ENCODE results near the gene KCNG3.
"Not testable (repeated sequence)": the region's sequence is repeated elsewhere in the genome, so short reads cannot be mapped to it uniquely, and the experiment has no call there.

Gene KCNG3

DNA sequence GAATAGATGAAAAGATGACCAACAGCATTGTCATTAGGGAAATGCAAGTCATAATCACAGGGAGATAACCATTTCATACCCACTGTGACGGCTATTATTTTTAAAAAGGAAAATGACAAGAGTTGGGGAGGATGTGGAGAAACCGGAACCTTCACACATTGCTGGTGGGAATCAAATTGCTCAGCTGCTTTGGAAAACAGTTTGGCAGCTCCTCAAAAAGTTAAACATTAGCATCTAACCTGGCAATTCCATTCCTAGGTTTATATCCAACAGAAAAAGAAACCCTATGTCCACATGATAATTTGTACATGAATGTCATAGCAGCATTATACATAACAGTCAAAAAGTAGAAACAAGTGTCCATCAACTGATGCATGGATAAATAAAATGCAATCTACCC lies 58.2 kb downstream of the KCNG3 start:
- TF ChIP-seq GATA1 (IDR thresholded peaks at IDR 0.05; ENCODE audit: low read depth, low read length): no peak
- no peak for TF ChIP-seq POLR2A (IDR thresholded peaks at IDR 0.05; ENCODE audit: low read length)
- no peak for DNase-seq

DNA sequence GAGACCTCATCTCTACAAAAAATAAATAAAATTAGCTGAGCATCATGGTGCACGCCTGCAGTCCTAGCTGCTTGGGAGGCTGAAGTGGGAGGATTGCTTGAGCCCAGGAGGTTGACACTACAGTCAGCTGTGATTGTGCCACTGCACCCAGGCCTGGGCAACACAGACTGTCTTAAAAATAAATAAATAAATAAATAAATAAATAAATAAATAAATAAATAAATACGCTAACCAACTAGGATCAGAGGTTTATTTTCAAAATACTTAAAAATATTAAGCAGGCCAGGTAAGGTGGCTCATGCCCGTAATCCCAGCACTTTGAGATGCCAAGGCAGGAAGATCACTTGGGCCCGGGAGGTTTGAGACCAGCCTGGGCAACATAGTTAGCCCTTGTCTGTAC lies 63.6 kb downstream of the KCNG3 start:
- TF ChIP-seq GATA1 (IDR thresholded peaks at IDR 0.05; ENCODE audit: low read depth, low read length) (no peak), POLR2A (IDR thresholded peaks at IDR 0.05; ENCODE audit: low read length) (no peak)
- no peak for DNase-seq

DNA sequence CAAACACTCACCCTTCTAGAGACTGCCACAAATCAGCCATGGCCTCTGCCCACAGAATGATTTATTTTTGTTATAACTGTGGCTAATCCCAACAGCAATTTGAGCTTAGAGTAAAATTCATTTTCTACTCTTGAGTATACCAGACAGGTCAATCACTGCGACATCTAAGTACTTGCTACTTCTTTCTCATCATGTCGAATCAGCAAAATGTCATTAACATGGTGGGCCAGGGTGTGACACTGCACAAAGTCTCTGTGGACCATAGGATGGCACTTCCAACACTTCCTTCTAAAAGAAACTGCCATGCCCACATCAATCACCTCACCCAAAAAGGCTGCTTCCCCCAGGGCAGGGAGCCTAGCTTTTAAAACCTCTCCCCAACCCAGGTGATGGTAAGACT lies 64.4 kb downstream of the KCNG3 start:
- no peak for DNase-seq
- TF ChIP-seq GATA1 (IDR thresholded peaks at IDR 0.05; ENCODE audit: low read depth, low read length) (no peak), POLR2A (IDR thresholded peaks at IDR 0.05; ENCODE audit: low read length) (no peak)

DNA sequence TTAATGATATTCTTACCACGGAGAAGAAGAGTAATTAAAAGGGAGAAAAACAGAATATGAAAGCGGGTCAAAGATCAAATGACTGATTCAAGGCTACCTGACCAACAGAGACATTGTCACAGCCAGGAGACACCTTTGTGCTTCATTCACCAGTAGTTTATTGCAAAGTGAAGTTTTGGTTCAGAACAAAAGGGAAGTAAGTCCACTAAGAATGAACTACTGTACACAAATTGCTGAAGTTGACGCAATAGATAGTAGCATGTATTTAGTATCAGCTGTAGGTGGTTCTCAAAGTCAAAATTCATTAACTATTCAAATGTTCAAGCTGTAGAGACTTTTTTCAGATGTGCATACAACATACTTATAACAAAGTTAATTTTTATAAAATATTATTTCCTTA lies 68.1 kb downstream of the KCNG3 start:
- no peak for DNase-seq

DNA sequence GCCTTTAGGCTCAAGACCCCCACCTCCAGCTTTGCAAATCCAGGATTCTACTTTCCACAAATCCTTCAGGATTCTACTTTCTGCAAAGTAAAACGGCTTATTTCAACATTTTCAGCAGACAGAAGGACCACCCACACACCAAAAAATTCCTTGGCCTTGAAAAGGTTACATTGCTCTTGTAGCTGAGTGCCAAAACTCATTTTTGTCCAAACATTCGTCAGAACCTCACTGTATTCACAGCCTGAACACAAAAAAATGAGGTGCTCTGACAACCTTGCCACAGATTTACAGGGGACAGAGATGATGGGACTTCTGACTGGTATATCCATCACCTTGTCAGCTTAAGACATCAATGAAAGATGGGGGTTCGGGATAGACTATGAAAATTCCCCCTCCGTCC lies 69.7 kb downstream of the KCNG3 start:
- TF ChIP-seq GATA1 (IDR thresholded peaks at IDR 0.05; ENCODE audit: low read depth, low read length): no peak
- no peak for TF ChIP-seq POLR2A (IDR thresholded peaks at IDR 0.05; ENCODE audit: low read length)

More for the DNA sequence above, 68.1 kb downstream of the KCNG3 start:
- TF ChIP-seq POLR2A (IDR thresholded peaks at IDR 0.05; ENCODE audit: low read length) (no peak), GATA1 (IDR thresholded peaks at IDR 0.05; ENCODE audit: low read depth, low read length) (no peak)

DNA sequence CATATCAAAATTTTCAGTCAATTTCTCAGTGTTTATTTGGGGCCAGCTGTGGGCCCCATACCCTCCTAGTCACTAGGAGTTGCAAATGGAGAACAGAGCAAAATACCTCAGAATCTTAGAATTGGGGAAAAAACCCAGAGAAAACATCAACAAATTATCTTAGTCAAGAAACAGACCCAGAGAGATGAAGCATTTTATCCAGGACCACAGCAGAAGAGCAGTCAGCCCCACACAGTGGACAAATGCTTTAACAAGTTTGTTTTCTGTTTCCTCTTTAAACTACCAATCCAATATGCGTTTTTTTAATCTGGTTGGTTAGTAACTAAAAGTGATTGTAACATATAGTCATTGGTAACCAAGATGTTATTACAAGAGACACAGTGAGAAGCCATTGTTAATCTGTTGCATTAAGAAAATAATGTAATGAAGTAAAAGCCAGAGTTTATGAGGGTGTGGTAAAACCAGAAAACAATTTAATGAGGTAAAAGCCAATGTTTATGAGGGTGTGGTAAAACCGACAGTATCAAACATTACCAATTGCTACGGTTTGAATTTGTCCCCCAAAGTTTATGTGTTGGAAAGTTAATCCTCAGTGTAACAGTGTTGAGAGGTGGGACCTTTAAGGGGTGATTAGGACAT lies 72.1 kb downstream of the KCNG3 start:
- DNase-seq: no peak
- TF ChIP-seq GATA1 (IDR thresholded peaks at IDR 0.05; ENCODE audit: low read depth, low read length) (no peak), POLR2A (IDR thresholded peaks at IDR 0.05; ENCODE audit: low read length) (no peak)

More for the DNA sequence above, 69.7 kb downstream of the KCNG3 start:
- no peak for DNase-seq

DNA sequence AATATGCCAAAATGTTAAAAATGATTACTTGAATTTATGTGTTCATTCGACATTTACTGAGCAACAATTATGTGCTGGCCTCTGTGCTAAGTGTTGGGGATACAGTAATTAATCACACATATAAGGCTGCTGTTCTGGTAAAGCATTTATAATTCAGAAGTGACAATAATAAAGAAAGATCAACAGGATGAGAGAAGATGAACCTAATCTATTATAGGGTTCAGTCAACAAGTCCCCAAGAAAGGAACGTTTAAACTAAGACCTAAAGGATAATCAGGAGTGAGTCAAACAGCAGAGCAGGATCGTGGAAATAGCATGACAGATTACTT lies 72.7 kb downstream of the KCNG3 start:
- no peak for DNase-seq
- TF ChIP-seq POLR2A (IDR thresholded peaks at IDR 0.05; ENCODE audit: low read length) (no peak), GATA1 (IDR thresholded peaks at IDR 0.05; ENCODE audit: low read depth, low read length) (no peak)

DNA sequence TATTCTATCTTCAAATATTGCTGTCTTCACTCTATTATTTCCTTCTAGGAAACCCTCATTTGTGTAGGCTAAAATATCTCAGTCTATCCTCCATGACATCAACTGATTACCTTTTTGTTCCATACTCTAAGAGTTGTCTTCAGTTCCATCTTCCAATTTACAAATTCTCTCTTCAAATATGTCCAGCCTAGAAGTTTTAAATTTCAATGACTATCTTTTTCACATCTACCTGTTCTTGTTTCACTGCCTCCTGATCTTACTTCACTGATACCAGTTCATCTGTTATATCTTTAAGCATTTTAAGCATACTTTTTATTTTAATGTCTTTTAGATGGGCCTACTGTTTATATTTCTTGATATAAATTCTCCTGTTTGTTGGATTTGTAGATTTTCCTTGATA lies 79.1 kb downstream of the KCNG3 start:
- DNase-seq: no peak
- TF ChIP-seq GATA1 (IDR thresholded peaks at IDR 0.05; ENCODE audit: low read depth, low read length) (no peak), POLR2A (IDR thresholded peaks at IDR 0.05; ENCODE audit: low read length) (no peak)

DNA sequence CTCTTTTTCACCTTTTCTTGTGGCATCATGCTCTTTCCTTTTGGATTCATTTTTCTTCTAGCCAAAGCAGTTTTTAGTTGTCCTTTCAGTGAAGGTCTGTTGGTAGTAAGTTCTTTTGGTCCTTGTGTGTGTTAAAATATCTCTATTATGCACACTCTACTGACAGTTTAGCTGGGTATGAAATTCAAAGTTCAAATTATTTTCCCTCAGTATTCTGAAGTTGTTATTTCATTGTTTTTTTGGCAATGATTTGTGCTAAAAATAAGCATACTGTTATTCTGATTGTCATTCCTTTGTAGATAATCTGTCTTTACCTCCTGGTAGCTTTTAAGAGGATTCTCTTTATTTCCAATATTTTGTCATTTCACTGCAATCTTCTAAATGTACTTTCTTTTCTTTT lies 79.6 kb downstream of the KCNG3 start:
- DNase-seq: no peak
- TF ChIP-seq POLR2A (IDR thresholded peaks at IDR 0.05; ENCODE audit: low read length) (no peak), GATA1 (IDR thresholded peaks at IDR 0.05; ENCODE audit: low read depth, low read length) (no peak)

DNA sequence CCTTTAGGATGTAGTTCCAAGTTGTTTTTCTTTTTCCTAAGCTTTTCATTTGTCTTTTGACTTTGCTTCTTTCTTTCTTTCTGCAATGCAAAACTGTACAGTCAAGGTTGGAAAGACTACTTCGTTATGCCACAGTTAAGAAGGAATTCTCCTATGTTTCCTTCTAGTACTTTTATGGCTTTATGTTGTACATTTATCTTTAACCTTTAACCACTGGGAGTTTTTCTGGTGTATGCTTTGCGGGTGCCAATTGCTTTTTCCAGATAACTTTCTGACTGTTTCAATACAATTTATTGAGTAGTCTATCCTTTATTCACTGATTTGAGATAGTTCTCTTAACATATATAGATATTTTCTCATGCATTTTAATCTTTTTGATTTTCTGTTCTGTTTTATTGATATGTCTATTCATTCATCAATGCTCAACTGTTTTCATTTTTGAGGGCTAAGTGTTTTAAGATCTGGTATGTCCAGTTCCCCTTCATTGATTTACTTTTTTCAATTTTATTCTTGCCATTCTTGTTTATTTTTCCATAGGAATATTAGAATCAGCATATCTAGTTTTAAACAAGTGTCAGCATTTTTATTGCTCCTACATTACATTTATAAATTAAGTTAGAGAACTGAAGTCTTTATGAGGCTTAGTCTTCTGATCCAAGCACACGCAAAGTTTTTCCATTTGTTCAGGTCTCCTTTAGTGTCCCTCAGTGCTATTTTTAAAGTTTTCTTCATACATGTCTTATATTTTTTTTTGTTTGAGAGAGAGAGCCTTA lies 82.9 kb downstream of the KCNG3 start:
- TF ChIP-seq GATA1 (IDR thresholded peaks at IDR 0.05; ENCODE audit: low read depth, low read length) (no peak), POLR2A (IDR thresholded peaks at IDR 0.05; ENCODE audit: low read length) (no peak)
- DNase-seq: no peak

DNA sequence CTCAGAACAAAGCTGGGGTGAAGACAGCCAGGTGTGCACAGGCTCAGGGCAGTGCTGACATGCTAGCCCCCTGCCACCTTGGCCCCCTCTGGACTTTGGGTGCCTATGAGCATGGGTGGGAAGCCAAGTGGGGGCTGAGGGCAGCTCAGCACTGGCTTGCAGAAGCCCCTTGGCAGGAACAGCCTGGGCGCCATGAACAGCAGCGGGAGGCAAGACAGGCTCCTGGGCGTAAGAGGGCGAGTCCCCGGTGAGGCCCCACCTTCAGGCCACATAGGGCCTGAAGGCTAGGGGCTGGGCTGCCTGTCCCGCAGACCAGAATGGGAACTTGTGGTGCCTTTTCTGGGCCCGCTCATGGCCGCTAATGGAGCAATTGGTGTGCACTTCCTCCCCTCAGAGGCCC lies 85.8 kb downstream of the KCNG3 start:
- no peak for DNase-seq
- TF ChIP-seq GATA1 (IDR thresholded peaks at IDR 0.05; ENCODE audit: low read depth, low read length) (no peak), POLR2A (IDR thresholded peaks at IDR 0.05; ENCODE audit: low read length) (no peak)

DNA sequence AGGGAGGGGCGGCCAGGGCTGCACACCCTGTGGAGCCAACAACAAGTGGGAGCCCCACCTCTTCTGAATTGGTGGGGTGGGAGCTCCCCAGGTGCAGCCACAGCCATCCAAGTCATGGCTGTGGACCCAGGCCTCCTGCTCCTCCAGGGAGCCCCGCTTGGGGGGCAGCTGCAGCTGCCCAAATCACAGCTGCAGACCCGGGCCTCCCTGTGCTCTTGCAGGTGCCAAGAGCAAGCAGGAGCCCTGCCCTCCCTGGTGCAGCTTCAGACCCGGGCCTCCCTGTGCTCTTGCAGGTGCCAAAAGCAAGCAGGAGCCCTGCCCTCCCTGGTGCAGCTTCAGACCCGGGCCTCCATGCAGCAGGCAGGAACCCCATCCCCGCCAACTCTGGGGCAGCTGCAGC lies 86.3 kb downstream of the KCNG3 start:
- no peak for DNase-seq
- TF ChIP-seq GATA1 (IDR thresholded peaks at IDR 0.05; ENCODE audit: low read depth, low read length): no peak
- TF ChIP-seq POLR2A (IDR thresholded peaks at IDR 0.05; ENCODE audit: low read length): no peak

DNA sequence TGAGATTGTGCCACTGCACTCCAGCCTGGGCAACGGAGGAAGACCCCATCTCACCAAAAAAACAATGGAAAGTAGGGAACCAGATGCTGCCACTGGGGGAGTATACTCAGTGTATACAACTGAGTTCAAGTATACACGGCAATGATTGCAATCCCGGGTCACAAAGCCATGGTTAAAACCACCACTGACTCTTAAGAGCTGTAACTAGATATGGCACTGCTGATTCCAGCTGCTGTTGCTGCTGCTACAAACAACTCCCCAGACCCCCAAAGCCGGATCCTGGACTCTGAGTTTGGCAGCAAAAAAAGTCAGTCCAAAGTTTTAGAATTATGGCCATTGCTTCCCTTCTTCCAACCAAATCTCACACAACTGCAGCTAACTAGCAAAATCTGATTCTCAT lies 89.1 kb downstream of the KCNG3 start:
- no peak for TF ChIP-seq POLR2A (IDR thresholded peaks at IDR 0.05; ENCODE audit: low read length)
- no peak for TF ChIP-seq GATA1 (IDR thresholded peaks at IDR 0.05; ENCODE audit: low read depth, low read length)
- DNase-seq: no peak

DNA sequence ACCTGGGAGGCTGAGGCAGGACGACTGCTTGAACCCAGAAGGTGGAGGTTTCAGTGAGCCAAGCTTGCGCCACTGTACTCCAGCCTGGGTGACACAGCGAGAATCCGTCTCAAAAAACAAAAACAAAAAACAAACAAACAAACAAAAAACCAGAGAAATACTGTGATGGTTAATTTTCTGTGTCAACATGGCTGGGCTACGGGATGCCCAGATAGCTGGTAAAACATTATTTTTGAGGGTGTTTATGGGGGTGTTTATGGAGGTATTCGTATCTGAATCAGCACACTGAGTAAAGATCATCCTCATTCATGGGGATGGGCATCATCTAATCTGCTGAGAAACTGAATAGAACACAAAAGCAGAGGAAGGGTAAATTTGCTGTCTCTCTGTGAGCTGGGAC lies 92.0 kb downstream of the KCNG3 start:
- DNase-seq: no peak
- no peak for TF ChIP-seq GATA1 (IDR thresholded peaks at IDR 0.05; ENCODE audit: low read depth, low read length)
- TF ChIP-seq POLR2A (IDR thresholded peaks at IDR 0.05; ENCODE audit: low read length): no peak

DNA sequence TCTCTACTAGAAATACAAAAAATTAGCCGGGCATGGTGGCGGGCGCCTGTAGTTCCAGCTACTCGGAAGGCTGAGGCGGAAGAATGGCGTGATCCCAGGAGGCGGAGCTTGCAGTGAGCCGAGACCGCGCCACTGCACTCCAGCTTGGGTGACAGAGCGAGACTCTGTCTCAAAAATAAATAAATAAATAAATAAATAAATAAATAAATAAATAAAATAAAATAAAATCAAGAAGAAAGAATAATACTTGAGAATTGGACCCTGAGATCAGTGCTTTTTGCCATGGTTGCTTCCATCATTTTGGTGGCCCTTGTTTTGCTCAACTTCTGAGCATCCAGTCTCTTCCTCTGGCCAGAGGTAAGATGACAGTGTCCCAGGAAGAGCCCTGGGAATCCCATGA lies 95.7 kb downstream of the KCNG3 start:
- not testable (repeated sequence) for DNase-seq

DNA sequence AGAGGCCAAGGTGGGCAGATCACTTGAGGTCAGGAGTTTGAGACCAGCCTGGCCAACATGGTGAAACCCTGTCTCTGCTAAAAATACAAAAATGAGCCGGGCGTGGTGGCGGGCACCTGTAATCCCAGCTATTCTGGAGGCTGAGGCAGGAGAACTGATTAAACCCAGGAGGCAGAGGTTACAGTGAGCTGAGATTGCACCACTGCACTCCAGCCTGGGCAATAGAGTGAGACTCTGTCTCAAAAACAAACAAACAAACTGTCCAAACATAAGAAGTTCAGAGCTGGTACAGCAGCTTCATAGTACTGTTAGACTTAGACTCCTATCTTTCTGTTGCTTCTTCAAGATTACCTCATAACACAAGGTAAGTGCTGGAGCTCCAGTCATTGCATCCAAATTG lies 100.5 kb downstream of the KCNG3 start:
- not testable (repeated sequence) for DNase-seq

Measured in erythroblast (primary cell).